D721Med (cell line): ENCODE results near the gene ZNF223.

ENCODE experiments used
- DNase-seq: peaks from one replicate; pipeline ENCODE4 v3.0.0; 2011; ENCODE audit warnings: low spot score; ENCODE audit not compliant: insufficient read length
- FAIRE-seq: peaks from 2 replicates; lab custom pipeline; 2011; peaks lifted over from hg19 to GRCh38; lab: Jason Lieb, UNC
- TF ChIP-seq, protein P1 (sequence below): IDR thresholded peaks from 2 replicates; pipeline ENCODE4 v1.5.1; 2012; ENCODE audit warnings: mild to moderate bottlenecking, control low read depth; ENCODE audit not compliant: insufficient read depth; ENCODE audit errors: missing control alignments

The ZNF223 gene

DNA sequence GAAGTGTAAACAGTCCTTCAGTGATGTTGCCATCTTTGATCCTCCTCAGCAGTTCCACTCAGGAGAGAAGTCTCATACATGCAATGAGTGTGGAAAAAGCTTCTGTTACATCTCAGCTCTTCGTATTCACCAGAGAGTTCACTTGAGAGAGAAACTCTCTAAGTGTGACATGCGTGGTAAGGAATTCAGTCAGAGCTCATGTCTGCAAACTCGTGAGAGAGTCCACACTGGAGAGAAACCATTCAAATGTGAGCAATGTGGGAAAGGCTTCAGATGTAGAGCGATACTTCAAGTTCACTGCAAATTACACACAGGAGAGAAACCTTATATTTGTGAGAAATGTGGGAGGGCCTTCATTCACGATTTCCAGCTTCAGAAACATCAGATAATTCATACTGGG lies 41.4 kb upstream of the ZNF223 start:
- no peak for DNase-seq
- TF ChIP-seq, protein P1, sequence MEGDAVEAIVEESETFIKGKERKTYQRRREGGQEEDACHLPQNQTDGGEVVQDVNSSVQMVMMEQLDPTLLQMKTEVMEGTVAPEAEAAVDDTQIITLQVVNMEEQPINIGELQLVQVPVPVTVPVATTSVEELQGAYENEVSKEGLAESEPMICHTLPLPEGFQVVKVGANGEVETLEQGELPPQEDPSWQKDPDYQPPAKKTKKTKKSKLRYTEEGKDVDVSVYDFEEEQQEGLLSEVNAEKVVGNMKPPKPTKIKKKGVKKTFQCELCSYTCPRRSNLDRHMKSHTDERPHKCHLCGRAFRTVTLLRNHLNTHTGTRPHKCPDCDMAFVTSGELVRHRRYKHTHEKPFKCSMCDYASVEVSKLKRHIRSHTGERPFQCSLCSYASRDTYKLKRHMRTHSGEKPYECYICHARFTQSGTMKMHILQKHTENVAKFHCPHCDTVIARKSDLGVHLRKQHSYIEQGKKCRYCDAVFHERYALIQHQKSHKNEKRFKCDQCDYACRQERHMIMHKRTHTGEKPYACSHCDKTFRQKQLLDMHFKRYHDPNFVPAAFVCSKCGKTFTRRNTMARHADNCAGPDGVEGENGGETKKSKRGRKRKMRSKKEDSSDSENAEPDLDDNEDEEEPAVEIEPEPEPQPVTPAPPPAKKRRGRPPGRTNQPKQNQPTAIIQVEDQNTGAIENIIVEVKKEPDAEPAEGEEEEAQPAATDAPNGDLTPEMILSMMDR = no peak
- no peak for FAIRE-seq

DNA sequence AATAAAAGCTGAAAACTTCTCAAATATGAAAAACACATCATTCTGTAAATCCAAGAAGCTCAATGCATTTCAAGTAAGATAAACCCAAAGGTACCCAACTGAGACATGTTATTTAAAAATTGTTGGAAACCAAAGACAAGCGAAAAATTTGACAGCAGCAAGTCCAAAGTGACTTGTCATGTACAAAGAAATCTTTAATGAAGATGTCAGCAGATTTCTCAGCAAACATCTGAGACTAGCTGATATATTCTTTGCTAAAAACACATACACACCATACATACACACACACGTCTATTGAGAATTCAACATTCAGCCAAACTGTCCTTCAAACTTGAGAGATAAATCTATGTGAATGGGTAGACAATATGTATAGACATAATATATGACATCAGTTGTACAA lies 32.3 kb upstream of the ZNF223 start:
- no peak for DNase-seq
- FAIRE-seq = no peak
- TF ChIP-seq, protein P1 = no peak

DNA sequence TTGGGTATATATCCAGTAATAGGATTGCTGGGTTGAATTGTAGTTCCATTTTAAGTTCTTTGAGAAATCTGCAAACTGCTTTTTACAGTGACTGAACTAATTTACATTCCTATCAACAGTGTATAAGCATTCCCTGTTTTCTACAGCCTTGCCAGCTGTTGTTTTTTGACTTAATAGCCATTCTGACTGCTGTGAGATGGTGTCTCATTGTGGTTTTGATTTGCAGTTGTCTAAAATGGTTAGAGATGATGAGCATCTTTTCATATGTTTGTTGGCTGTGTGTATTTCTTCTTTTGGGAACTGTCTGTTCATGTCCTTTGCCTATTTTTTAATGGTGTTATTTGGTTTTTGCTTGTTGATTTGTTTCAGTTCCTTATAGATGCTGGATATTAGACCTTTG lies 30.6 kb upstream of the ZNF223 start:
- FAIRE-seq = no peak
- TF ChIP-seq, protein P1 = no peak
- no peak for DNase-seq

DNA sequence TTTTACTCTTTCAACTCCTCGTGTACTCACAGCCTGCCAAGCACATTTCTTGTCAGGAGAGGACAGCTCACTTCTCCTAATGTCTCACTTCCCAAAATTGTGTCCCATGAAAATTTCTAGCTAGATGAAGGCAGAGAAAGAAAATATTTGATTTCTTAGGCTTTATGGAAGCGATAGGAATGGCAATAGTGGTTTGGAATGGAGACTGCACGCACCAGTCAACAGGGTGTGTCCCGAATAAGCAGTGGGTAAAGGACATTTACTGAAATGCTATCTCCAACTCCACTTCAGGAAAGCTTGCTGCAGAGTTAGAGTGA lies 27.0 kb upstream of the ZNF223 start:
- no peak for FAIRE-seq
- TF ChIP-seq, protein P1 = no peak
- no peak for DNase-seq

DNA sequence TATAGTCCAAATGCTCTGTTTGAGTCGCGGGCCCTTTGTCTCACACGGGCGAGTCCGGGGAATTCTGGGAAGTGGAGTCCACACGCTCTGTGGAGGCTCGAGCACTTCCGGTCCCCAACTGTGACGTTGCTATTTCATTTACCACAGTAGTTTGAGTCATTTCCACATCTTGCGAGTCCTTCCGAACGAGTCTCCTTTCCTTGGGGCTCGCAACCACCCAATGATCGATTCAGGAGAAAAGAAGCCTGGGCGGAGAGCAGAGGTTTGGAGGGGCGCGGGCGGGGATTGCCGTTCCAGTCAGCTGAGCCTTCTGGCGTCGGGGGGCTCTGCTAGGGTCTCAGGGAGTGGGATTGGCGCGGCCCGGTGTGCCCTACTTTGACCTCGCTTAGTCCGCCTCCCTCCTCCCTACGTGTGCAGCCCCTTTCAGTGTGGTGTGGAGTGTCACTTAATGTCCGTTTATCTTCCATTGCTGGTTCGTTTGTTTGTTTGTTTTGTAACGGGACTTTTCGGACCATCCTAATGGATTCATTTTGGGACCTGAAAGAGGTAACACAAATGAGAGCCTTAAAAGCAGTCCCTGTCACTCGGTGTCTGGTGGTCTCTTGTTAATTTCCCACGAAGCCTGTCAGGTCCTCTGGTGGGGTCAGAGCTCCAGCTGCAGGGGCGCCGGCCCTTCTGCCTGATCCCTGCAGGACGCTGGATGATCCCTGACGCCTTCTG lies 26.5 kb upstream of the ZNF223 start, which contains the start of gene ZNF222:
ZNF222 (plus strand) TSS at position 163 of the 720 bp plus-strand sequence; CDS start at position 221, 58 bp downstream.
- FAIRE-seq = no peak
- DNase-seq = peak; percentile 28
- TF ChIP-seq, protein P1 = no peak

DNA sequence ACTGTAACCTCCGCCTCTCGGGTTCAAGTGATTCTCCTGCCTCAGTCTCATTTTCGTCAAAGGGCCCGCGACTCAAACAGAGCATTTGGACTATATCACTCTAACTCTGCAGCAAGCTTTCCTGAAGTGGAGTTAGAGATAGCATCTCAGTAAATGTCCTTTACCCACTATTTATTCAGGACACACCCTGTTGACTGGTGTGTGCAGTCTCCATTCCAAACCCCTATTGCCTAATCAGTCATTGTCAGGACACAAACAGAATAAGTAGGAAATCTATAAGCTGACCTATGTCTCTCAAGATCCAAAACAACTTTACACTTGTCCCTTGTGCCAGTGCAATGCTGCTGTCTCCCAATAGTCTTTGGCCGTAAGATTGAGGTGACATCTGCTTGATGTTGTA lies 25.2 kb upstream of the ZNF223 start:
- TF ChIP-seq, protein P1 = no peak
- FAIRE-seq (no peak), DNase-seq (no peak)

DNA sequence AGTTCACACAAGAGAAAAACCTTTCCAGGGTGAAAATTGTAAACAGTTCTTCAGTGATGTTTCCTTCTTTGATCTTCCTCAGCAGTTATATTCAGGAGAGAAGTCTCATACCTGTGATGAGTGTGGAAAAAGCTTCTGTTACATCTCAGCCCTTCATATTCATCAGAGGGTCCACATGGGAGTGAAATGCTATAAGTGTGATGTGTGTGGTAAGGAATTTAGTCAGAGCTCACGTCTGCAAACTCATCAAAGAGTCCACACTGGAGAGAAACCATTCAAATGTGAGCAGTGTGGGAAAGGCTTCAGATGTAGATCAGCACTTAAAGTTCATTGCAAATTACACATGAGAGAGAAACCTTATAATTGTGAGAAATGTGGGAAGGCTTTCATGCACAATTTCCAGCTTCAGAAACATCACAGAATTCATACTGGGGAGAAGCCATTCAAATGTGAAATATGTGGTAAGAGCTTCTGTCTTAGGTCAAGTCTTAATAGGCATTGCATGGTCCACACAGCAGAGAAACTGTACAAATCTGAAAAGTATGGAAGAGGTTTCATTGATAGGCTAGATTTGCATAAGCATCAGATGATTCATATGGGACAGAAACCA lies 19.7 kb upstream of the ZNF223 start:
- no peak for DNase-seq
- TF ChIP-seq, protein P1 = no peak
- no peak for FAIRE-seq
